ENCODE data around the gene HDX.

DNA sequence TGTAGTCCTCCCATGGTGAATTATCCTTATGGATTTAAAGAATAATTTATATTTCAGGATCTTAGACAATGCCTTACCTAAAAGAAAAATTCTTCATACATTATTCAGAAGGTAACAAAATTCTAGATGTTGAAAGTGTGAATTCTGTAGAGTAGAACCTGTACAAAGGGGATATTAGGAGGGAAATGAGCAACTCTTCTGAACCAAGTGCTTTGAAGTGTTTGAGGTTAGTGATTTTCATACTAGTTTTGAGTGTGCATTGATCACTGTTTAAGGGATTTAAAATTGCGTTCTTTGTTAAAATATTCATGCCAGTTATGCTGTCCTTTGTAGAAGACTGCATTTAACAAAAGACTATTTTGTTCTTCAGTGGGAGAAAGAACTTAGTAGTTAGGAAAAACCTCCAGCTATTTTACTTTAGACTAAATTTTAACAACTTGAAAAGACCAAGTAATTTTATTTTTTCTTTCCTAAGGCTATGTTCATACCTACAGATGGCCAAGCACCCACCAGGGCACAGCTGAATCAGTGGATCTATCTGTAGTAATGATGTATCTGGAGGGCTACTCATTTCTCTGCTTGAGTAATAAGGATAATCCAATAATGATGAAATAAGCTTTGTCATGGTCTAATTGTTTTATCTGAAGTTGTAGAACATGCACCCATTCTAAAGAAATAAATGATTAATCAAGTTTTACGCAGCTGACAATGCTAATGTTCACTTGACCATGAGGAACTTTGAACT lies 180.0 kb downstream of the HDX start:
- TF ChIP-seq FEZF1 (tag by site-specific recombination; IDR thresholded peaks at IDR 0.05) (no peak), ZNF404 (tag by site-specific recombination; IDR thresholded peaks at IDR 0.05) (no peak), ZNF24 (tag by site-specific recombination; IDR thresholded peaks at IDR 0.05) (no peak), ZNF121 (tag by site-specific recombination; IDR thresholded peaks at IDR 0.05) (no peak), ZNF623 (tag by site-specific recombination; IDR thresholded peaks at IDR 0.05) (no peak), ZBTB17 (tag by site-specific recombination; IDR thresholded peaks at IDR 0.05) (no peak), ZNF549 (tag by site-specific recombination; IDR thresholded peaks at IDR 0.05) (no peak)
